HepG2 (cell line): Measurements from ENCODE around the gene NOL4L. TPM values are rescaled to one million over a fixed set of nuclear protein-coding genes. Genes with fewer than 3 reads are reported as not detected.

ENCODE experiments used
- EHMT2 ChIP-seq: fragments of 200-600 bp; sonication (generic); IDR thresholded peaks from 2 replicates; pipeline ENCODE4 v1.7.0; 2017; ENCODE audit warnings: antibody characterized with exemption, low read depth, low read length, borderline replicate concordance
- SIX4 ChIP-seq: sonication (generic); formaldehyde crosslinking; IDR thresholded peaks from 2 replicates; pipeline ENCODE4 v1.4.0; 2020; ENCODE audit warnings: missing genetic modification reagents
- TOE1 ChIP-seq: sonication (generic); formaldehyde crosslinking; IDR thresholded peaks from 2 replicates; pipeline ENCODE4 v1.4.0; 2020; ENCODE audit warnings: mild to moderate bottlenecking, missing genetic modification reagents
- ZKSCAN8 ChIP-seq: IDR thresholded peaks from 2 replicates; pipeline ENCODE4 v1.6.1; 2016; ENCODE audit warnings: borderline replicate concordance, missing genetic modification reagents, missing compliant biosample characterization
- ZNF138 ChIP-seq: sonication (generic); formaldehyde crosslinking; IDR thresholded peaks from 2 replicates; pipeline ENCODE4 v1.5.0; 2020; ENCODE audit warnings: mild to moderate bottlenecking, low read depth, missing genetic modification reagents
- ZNF256 ChIP-seq: sonication (generic); formaldehyde crosslinking; conservative IDR thresholded peaks from 2 replicates; pipeline ENCODE4 v1.4.0; 2020; ENCODE audit warnings: missing genetic modification reagents
- ZNF674 ChIP-seq: sonication (generic); formaldehyde crosslinking; IDR thresholded peaks from 2 replicates; pipeline ENCODE4 v1.5.0; 2020; ENCODE audit warnings: low read depth, mild to moderate bottlenecking, missing genetic modification reagents
- polyA plus RNA-seq, 8 experiments: library from polyadenylated mRNA; depleted of rRNA in 3 of 8; stranded (reverse) in 7 of 8; unstranded in 1 of 8; fragments of >200 nt; fragmentation: Illumina TruSeq in 4 of 8; extraction: Trizol in 4 of 8; gene quantifications; 2 replicates each; pipeline versions ENCODE4 v1.2.1 to v1.2.3, GENCODE V29; 2011 to 2016; ENCODE audit warnings: low read depth in 4 of 8, missing spikeins in 1 of 8, mixed read lengths in 1 of 8; ENCODE audit not compliant: insufficient read depth in 1 of 8
- total RNA-seq, 5 experiments: library from RNA; depleted of rRNA; stranded (reverse); fragments of >200 nt; fragmentation: Illumina TruSeq; extraction: Trizol; gene quantifications; 2 replicates each; pipeline ENCODE4 v1.2.3, GENCODE V29; 2016; ENCODE audit warnings: low read depth in 1 of 5
- TF ChIP-seq, protein P1 (sequence below): sonication (generic); formaldehyde crosslinking; IDR thresholded peaks from 2 replicates; pipeline ENCODE4 v1.4.0; 2020; ENCODE audit warnings: mild to moderate bottlenecking, missing genetic modification reagents
- TF ChIP-seq, protein P2 (sequence below): sonication (generic); formaldehyde crosslinking; IDR thresholded peaks from 2 replicates; pipeline ENCODE4 v1.5.0; 2020; ENCODE audit warnings: mild to moderate bottlenecking, missing genetic modification reagents, borderline replicate concordance
- TF ChIP-seq, protein P3 (sequence below): sonication (generic); formaldehyde crosslinking; IDR thresholded peaks from 2 replicates; pipeline ENCODE4 v1.4.0; 2020; ENCODE audit warnings: missing genetic modification reagents, borderline replicate concordance
- TF ChIP-seq, protein P4 (sequence below): sonication (generic); formaldehyde crosslinking; IDR thresholded peaks from 2 replicates; pipeline ENCODE4 v1.4.0; 2020; ENCODE audit warnings: mild to moderate bottlenecking, missing genetic modification reagents

Gene NOL4L
- total and polyA plus RNA-seq, 2 of the 13 experiments (the other 11 are each of a cell fraction or from before 2014, with no cell fraction given) = 16.6 to 35.4 TPM

DNA sequence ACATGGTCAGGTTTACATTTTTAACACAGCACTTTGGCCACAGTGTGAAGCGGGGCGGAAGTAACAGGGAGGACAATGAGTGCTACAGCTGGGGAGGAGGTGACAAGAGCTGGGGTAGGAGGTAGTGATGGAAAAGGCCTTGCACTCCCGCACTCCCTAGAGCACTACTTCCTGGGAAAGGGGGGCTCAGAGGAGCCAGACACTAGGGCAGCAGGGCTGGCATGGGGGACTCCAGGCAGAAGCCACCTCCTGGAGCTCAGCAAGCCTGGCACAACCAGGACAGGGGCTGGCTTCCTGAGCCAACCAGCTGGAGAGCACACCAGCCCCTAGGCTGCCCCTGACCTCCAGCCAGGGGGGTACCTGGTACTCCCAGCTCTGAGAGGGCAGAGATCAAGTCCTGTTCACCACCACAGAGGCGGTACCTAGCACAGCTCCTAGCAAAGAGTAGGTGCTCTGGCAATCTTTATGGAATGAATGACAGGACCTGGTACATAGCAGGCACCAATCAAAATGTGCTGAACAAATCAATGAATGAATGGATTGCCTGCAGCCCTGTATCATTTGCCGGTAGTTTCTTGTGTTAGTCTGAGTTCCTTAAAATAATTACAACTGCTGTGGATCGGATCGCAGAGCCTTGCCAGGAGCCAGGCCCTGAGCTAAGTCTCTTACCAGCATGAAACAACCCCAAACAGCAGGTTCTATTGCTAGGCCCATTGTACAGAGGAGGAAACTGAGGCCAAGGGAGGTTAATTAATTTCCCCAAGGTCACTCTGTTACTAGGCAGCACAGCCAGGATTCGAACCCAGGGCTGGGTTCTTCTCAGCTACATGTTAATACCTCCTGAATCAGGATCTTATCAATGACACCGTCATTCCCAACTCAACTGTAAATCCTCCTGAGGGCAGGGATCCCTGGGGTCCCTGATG is 15.5 kb downstream of the NOL4L start (continued):
- TF ChIP-seq, protein P1, sequence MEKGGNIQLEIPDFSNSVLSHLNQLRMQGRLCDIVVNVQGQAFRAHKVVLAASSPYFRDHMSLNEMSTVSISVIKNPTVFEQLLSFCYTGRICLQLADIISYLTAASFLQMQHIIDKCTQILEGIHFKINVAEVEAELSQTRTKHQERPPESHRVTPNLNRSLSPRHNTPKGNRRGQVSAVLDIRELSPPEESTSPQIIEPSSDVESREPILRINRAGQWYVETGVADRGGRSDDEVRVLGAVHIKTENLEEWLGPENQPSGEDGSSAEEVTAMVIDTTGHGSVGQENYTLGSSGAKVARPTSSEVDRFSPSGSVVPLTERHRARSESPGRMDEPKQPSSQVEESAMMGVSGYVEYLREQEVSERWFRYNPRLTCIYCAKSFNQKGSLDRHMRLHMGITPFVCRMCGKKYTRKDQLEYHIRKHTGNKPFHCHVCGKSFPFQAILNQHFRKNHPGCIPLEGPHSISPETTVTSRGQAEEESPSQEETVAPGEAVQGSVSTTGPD = no peak; the same call in 1 of the 2 replicates
- TF ChIP-seq, protein P2, sequence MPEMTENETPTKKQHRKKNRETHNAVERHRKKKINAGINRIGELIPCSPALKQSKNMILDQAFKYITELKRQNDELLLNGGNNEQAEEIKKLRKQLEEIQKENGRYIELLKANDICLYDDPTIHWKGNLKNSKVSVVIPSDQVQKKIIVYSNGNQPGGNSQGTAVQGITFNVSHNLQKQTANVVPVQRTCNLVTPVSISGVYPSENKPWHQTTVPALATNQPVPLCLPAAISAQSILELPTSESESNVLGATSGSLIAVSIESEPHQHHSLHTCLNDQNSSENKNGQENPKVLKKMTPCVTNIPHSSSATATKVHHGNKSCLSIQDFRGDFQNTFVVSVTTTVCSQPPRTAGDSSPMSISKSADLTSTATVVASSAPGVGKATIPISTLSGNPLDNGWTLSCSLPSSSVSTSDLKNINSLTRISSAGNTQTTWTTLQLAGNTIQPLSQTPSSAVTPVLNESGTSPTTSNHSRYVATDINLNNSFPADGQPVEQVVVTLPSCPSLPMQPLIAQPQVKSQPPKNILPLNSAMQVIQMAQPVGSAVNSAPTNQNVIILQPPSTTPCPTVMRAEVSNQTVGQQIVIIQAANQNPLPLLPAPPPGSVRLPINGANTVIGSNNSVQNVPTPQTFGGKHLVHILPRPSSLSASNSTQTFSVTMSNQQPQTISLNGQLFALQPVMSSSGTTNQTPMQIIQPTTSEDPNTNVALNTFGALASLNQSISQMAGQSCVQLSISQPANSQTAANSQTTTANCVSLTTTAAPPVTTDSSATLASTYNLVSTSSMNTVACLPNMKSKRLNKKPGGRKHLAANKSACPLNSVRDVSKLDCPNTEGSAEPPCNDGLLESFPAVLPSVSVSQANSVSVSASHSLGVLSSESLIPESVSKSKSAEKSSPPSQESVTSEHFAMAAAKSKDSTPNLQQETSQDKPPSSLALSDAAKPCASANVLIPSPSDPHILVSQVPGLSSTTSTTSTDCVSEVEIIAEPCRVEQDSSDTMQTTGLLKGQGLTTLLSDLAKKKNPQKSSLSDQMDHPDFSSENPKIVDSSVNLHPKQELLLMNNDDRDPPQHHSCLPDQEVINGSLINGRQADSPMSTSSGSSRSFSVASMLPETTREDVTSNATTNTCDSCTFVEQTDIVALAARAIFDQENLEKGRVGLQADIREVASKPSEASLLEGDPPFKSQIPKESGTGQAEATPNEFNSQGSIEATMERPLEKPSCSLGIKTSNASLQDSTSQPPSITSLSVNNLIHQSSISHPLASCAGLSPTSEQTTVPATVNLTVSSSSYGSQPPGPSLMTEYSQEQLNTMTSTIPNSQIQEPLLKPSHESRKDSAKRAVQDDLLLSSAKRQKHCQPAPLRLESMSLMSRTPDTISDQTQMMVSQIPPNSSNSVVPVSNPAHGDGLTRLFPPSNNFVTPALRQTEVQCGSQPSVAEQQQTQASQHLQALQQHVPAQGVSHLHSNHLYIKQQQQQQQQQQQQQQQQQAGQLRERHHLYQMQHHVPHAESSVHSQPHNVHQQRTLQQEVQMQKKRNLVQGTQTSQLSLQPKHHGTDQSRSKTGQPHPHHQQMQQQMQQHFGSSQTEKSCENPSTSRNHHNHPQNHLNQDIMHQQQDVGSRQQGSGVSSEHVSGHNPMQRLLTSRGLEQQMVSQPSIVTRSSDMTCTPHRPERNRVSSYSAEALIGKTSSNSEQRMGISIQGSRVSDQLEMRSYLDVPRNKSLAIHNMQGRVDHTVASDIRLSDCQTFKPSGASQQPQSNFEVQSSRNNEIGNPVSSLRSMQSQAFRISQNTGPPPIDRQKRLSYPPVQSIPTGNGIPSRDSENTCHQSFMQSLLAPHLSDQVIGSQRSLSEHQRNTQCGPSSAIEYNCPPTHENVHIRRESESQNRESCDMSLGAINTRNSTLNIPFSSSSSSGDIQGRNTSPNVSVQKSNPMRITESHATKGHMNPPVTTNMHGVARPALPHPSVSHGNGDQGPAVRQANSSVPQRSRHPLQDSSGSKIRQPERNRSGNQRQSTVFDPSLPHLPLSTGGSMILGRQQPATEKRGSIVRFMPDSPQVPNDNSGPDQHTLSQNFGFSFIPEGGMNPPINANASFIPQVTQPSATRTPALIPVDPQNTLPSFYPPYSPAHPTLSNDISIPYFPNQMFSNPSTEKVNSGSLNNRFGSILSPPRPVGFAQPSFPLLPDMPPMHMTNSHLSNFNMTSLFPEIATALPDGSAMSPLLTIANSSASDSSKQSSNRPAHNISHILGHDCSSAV (CRISPR knock-in tag) = no peak
- TF ChIP-seq SIX4 (CRISPR knock-in tag) (no peak), TOE1 (CRISPR knock-in tag) (no peak), EHMT2 (no peak), ZKSCAN8 (CRISPR knock-in tag) (no peak), ZNF138 (CRISPR knock-in tag) (no peak), ZNF674 (no peak), ZNF256 (CRISPR knock-in tag) (no peak)
- TF ChIP-seq, protein P3, sequence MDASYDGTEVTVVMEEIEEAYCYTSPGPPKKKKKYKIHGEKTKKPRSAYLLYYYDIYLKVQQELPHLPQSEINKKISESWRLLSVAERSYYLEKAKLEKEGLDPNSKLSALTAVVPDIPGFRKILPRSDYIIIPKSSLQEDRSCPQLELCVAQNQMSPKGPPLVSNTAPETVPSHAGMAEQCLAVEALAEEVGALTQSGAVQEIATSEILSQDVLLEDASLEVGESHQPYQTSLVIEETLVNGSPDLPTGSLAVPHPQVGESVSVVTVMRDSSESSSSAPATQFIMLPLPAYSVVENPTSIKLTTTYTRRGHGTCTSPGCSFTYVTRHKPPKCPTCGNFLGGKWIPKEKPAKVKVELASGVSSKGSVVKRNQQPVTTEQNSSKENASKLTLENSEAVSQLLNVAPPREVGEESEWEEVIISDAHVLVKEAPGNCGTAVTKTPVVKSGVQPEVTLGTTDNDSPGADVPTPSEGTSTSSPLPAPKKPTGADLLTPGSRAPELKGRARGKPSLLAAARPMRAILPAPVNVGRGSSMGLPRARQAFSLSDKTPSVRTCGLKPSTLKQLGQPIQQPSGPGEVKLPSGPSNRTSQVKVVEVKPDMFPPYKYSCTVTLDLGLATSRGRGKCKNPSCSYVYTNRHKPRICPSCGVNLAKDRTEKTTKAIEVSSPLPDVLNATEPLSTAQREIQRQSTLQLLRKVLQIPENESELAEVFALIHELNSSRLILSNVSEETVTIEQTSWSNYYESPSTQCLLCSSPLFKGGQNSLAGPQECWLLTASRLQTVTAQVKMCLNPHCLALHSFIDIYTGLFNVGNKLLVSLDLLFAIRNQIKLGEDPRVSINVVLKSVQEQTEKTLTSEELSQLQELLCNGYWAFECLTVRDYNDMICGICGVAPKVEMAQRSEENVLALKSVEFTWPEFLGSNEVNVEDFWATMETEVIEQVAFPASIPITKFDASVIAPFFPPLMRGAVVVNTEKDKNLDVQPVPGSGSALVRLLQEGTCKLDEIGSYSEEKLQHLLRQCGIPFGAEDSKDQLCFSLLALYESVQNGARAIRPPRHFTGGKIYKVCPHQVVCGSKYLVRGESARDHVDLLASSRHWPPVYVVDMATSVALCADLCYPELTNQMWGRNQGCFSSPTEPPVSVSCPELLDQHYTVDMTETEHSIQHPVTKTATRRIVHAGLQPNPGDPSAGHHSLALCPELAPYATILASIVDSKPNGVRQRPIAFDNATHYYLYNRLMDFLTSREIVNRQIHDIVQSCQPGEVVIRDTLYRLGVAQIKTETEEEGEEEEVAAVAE (CRISPR knock-in tag) = no peak
- TF ChIP-seq, protein P4, sequence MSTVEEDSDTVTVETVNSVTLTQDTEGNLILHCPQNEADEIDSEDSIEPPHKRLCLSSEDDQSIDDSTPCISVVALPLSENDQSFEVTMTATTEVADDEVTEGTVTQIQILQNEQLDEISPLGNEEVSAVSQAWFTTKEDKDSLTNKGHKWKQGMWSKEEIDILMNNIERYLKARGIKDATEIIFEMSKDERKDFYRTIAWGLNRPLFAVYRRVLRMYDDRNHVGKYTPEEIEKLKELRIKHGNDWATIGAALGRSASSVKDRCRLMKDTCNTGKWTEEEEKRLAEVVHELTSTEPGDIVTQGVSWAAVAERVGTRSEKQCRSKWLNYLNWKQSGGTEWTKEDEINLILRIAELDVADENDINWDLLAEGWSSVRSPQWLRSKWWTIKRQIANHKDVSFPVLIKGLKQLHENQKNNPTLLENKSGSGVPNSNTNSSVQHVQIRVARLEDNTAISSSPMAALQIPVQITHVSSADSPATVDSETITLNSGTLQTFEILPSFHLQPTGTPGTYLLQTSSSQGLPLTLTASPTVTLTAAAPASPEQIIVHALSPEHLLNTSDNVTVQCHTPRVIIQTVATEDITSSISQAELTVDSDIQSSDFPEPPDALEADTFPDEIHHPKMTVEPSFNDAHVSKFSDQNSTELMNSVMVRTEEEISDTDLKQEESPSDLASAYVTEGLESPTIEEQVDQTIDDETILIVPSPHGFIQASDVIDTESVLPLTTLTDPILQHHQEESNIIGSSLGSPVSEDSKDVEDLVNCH (CRISPR knock-in tag) = no peak
